GM19238 (cell line): Measurements from ENCODE around the gene PGP.

ENCODE experiments used
- DNase-seq: peaks from one replicate; pipeline ENCODE4 v3.0.0; 2011; ENCODE audit warnings: low spot score; ENCODE audit not compliant: insufficient read length

PGP gene

GRCh38 chr16:2183671-2184070 lies 31.0 kb downstream of the PGP start:
- DNase-seq: no peak

GRCh38 chr16:2181952-2182351 lies 32.7 kb downstream of the PGP start:
- no peak for DNase-seq

- no peak for DNase-seq
Measured at GRCh38 chr16:2180962-2181923, 33.4 kb downstream of the PGP start.

DNA sequence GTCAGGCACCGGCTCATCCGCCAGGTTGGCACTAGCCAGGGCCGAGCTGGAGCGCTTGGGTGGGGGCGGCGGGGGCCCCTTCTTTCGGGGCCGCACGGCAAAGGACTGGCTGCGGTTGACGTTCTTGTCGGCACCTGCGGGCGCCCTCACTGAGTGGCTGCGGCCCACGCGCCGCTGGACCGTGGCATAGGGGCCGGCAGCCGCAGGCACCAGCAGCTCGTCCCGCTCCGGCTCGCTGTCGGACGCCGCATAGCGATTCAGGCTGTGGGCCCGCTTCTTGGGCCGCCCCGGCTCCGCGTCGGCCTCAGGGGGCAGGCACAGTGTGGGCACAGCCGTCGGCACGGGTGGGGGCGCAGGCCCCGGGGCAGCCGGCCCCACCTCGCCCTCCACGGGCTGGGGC lies 34.2 kb downstream of the PGP start:
- DNase-seq: no peak

DNA sequence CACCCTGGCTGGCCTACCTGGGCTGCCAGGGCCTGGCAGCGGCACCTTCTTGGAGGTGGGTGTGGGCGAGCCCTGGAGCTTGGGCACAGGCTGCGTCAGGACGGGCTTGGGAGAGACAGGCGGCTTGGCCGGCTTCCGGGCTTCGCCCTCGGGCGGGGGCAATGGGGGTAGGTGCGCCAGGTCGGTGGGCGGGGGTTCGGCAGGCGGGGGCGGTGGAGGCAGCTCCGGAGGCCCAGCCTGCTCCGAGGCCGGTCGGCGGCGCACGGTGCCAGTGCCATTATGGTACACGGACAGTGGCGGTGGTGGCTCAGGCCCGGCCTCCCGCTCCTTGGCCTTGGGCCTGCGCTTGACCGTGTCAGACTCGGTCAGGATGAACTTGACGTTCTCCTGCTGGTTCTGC lies 35.1 kb downstream of the PGP start:
- DNase-seq: no peak

- no peak for DNase-seq
Measured at GRCh38 chr16:2179107-2179501, 35.5 kb downstream of the PGP start.

- DNase-seq: no peak
Measured at GRCh38 chr16:2178321-2179106, 36.1 kb downstream of the PGP start.

GRCh38 chr16:2177561-2177960 lies 37.1 kb downstream of the PGP start:
- DNase-seq: no peak

DNA sequence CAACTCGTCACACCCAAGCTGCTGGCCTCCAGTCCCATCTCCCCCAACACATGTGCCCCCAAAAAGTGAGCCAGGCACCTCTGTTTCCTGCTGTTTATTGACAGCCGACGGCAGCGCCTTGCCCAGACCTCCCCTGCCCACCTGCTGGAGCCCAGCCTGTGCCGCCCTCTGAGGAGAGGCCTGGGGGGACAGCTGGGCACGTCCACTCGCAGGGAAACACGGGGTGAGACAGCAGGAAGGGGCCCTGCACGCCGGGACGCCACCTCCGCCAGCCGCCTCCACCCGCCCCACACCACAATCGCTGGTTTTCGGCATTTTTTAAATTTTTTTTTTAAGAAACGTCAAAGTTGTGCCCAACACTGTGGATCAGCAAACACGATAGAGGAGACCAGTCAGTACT lies 37.5 kb downstream of the PGP start:
- no peak for DNase-seq

- no peak for DNase-seq
Measured at GRCh38 chr16:2176047-2176446, 38.6 kb downstream of the PGP start.

DNA sequence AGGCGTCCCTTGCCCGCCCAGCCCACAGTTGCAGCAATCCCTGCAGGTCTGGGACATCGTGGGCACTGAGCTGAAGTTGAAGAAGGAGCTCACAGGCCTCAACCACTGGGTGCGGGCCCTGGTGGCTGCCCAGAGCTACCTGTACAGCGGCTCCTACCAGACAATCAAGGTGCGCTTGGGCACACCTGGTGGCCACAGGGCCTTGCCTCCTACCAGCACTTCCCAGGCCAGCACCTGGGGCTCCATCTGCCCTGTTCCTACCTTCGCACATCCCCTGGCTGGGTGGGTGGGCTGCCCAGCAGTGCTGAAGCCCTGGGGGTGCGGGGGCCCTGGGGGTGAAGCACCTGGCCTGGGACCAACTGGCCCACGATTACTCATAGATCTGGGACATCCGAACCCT lies 39.2 kb downstream of the PGP start:
- DNase-seq: no peak

DNA sequence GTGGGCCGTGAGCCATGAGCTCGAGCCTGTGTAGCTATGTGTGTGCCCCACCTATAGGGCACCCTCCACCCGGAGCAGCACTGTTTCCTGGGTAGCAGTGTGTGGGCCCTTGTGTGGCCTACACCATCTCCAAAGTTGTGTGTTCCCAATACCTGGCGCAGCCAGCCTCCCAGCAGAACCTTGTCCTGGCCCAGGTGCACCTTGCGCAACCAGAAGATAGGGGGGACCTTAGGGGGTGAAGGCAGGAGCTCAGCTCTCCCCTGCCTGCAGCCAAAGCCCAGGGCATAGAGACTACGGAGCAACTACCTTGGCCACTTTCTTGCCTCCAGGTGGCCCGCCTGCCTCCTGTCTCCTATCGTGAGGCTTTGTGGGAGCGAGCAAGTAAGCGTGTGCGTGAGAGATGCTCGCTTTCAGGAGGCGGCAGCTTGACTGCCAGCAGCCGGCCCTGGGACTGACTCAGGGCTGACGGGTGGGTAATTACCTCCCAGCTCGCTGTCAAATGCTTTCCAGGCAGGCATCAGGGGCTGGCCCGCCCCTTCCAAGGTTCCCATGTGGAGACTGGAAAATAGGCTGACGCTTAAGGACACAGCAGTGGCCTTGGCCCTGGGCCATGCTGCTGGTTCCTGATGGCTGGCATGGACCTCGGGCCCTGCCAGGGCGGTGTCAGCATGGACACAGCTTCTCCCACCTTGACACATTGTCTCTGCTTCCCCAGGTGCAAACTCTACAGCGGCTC lies 40.1 kb downstream of the PGP start:
- no peak for DNase-seq

DNA sequence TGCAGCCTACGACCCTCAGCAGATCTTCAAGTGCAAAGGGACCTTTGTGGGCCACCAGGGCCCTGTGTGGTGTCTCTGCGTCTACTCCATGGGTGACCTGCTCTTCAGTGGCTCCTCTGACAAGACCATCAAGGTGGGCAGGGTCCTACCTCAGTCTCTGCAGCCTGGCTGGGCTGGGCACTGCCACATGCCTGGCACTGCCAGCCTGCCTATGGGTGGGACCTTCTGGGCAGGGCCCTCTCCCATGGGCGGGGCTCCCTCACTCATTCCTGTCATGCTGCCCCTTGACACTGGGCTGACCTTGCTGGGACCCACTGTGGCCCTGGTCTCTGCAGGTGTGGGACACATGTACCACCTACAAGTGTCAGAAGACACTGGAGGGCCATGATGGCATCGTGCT lies 40.7 kb downstream of the PGP start:
- DNase-seq: no peak

GRCh38 chr16:2173366-2173765 lies 41.3 kb downstream of the PGP start:
- DNase-seq: no peak

- DNase-seq: no peak
Measured at GRCh38 chr16:2172688-2173335, 41.8 kb downstream of the PGP start.

DNA sequence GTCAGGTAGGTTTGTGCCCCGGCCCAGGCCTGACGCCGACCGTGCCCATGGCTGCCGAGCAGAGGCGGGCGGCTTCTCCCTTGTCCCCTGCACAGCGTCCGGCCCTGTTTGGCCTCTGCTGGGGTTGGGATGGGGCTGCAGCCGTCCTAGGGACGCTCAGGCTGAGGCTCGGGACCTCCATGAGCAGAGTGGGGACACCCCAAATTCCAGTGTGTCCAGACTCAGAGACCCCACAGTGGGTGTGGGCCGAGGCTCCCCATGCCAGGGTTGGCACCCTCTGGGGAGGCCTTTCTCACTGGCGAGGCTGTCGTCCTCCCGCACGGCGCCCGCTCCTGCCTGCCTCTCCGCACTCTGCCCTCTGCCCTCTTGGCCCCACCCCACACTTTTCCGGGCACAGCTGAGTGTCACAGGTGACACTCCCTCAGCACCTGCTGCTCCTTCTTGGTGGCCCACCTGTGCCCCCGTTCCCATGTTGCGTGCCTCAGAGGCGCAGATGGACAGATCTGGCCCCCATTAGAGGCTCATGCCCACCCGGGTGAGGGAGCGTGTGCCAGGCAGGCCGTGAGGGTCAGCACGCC lies 43.0 kb downstream of the PGP start:
- no peak for DNase-seq

GRCh38 chr16:2170587-2171435 lies 43.8 kb downstream of the PGP start:
- DNase-seq: no peak

DNA sequence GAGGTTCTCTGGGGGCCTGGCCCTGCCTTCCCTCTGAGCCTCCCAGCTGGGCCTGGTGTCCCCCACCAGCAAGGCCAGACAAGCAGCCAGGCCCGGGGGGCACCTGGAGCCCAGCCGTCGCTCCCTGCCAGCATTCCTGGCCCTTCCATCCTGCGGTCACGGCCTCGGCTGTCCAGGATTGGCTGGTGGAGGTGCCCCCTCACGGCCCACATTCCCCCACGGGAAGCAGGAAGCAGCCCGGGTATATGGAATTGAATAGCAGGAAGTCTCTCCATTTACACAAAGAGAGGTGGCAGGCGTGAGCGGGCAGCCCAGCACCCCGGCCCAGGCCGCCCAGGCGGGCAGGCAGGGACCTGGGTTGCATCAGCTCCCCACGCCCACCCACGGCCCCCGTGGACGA lies 44.6 kb downstream of the PGP start:
- no peak for DNase-seq

DNA sequence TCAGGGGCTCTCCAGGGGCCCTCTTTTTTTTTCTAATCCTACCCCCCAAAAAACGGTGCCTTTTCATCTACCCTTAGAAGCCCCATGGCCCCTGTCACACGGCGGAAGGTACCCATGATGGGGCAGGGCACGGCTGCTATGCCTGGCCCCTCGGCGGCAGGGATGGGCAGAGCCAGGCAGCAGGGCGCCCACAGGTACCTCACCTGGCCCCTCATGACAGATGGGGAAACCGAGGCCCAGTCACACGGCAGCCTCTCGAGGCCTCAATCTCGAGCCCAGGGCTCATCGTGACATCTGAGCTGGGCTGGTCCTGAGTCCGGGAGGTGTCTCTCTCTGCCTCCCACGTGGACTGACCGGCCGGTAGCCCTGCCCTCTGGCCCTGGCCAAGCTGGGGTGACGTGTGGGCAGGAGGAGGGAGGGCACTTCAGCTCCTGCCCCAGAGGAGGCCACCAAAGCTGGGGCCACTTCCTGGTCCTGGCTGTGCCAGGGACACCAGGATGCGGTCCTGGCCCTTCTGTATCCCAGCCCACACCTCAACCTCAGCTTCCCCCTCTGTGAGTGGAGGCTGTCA lies 47.5 kb downstream of the PGP start:
- no peak for DNase-seq
